Measurements from ENCODE around the gene PAK4. TPM values are rescaled to one million over a fixed set of nuclear protein-coding genes. Genes with fewer than 3 reads are reported as not detected.
A peak's percentile ranks its signal among the peaks of the same experiment; 100 is the strongest.

The PAK4 gene
- total RNA-seq, 2 experiments from 2014 or later: 9.8 to 11.5 TPM

DNA sequence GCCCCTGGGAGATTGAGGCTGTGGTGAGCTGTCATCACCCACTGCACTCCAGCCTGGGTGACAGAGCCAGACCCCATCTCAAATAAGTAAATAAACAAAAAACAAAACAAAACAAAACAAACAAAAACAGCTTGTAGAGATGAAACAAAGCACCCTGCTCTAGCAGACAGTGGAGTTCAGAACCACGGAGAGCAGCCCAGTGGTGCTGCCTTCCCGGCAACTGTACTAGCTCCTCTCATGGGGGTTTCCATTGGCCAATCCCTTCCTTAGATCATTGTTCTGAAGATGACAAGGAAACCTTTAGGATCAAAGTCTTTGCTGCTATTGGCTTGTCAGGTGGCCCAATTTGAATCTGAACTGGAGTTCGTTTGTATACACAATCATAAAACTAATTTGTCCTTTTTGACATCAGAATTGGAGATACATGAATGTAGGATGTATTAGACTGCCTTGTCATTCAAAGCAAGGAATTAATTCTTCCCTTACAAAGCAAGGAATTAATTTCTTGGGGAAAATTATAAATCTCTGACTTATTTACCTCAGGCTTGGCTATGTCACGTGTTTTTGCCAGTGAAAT is 98.2 kb downstream of the PAK4 start:
- DNase-seq: peak; percentile 48
- no peaks in the 10 kb centered on the region for H3K36me3 Mint-ChIP-seq (ENCODE audit: low read depth)
- H3K27me3 Mint-ChIP-seq: peaks cover 14% of the 10 kb centered on the region
- POLR2A ChIA-PET: no interaction called here
- ATAC-seq: peak; percentile 45
- TF ChIP-seq, protein P1, sequence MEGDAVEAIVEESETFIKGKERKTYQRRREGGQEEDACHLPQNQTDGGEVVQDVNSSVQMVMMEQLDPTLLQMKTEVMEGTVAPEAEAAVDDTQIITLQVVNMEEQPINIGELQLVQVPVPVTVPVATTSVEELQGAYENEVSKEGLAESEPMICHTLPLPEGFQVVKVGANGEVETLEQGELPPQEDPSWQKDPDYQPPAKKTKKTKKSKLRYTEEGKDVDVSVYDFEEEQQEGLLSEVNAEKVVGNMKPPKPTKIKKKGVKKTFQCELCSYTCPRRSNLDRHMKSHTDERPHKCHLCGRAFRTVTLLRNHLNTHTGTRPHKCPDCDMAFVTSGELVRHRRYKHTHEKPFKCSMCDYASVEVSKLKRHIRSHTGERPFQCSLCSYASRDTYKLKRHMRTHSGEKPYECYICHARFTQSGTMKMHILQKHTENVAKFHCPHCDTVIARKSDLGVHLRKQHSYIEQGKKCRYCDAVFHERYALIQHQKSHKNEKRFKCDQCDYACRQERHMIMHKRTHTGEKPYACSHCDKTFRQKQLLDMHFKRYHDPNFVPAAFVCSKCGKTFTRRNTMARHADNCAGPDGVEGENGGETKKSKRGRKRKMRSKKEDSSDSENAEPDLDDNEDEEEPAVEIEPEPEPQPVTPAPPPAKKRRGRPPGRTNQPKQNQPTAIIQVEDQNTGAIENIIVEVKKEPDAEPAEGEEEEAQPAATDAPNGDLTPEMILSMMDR (IDR thresholded peaks at IDR 0.05): no peak
- no peak overlapping the region for H3K27ac Mint-ChIP-seq
- no peaks in the 10 kb centered on the region for H3K9me3 Mint-ChIP-seq
- no peak overlapping the region for H3K4me3 Mint-ChIP-seq
- H3K4me1 Mint-ChIP-seq (ENCODE audit: low read depth): no peaks in the 10 kb centered on the region
- intact Hi-C loops (cut with micrococcal nuclease): no loop called here
- CTCF ChIA-PET: interaction anchor here (1.6 kb wide), 1 partner anchor 12 kb away, joined by 5 read pairs; no protein-coding TSS in a partner anchor

DNA sequence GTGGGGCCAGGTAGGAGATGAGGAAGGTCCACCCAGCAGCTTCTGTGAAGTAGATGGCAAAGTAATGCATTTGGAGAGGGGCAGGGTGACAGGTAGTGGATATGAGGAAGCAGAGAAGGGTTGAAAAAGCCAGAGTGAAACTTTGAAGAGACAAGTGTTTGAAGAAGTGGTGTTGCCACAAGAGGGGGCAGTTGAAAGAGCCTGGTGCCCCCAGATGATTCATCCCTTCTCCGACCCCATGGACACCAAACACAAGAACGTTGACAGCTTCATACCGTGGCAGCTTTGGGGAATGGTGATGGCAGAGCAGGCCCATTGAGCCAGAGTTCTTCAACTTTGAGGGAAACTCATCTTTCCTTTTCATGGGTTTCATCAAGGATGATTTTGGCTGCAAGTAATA is 99.3 kb downstream of the PAK4 start:
- Mint-ChIP-seq H3K9me3 (no peaks in the 10 kb centered on the region), H3K27me3 (peaks cover 13% of the 10 kb centered on the region), H3K4me3 (no peak overlapping the region), H3K27ac (no peak overlapping the region), H3K4me1 (ENCODE audit: low read depth) (no peaks in the 10 kb centered on the region), H3K36me3 (ENCODE audit: low read depth) (no peaks in the 10 kb centered on the region)
- intact Hi-C loops (cut with micrococcal nuclease): no loop called here
- POLR2A ChIA-PET: no interaction called here
- CTCF ChIA-PET: interaction anchor here (0.6 kb wide), 1 partner anchor 114 kb away, joined by 3 read pairs; no protein-coding TSS in a partner anchor
- ATAC-seq: no peak
- TF ChIP-seq, protein P1 (IDR thresholded peaks at IDR 0.05): no peak
- DNase-seq: no peak

Other genes starting within 250 kb of the PAK4 start
- 10 to 100 TPM; 85.5 to 87.7 TPM for gene RINL, start 247.5 kb upstream of the PAK4 start, total RNA-seq
- 10 to 100 TPM; 20.0 to 21.5 TPM for gene SIRT2, start 226.2 kb upstream of the PAK4 start, total RNA-seq
- 10 to 100 TPM; 56.5 to 57.9 TPM for gene NFKBIB, start 225.8 kb upstream of the PAK4 start, total RNA-seq
- under 1 TPM; 0.56 to 0.69 TPM for gene CCER2, start 213.6 kb upstream of the PAK4 start, total RNA-seq
- gene SARS2, start 195.0 kb upstream of the PAK4 start, total RNA-seq: 10 to 100 TPM; 43.4 to 48.6 TPM
- 10 to 100 TPM; 80.1 to 81.2 TPM for gene MRPS12, start 194.8 kb upstream of the PAK4 start, total RNA-seq
- not detected for gene FBXO17, start 150.0 kb upstream of the PAK4 start, total RNA-seq
- gene FBXO27, start 93.2 kb upstream of the PAK4 start, total RNA-seq: 1 to 10 TPM; 1.9 to 2.3 TPM
- gene ACP7, start 41.4 kb upstream of the PAK4 start, total RNA-seq: not detected
- not detected for gene NCCRP1, start 71.2 kb downstream of the PAK4 start, total RNA-seq
- gene SYCN, start 78.5 kb downstream of the PAK4 start, total RNA-seq: not detected
- not detected for gene IFNL3, start 119.2 kb downstream of the PAK4 start, total RNA-seq
- gene IFNL4, start 123.1 kb downstream of the PAK4 start, total RNA-seq: not detected
- gene IFNL2, start 142.6 kb downstream of the PAK4 start, total RNA-seq: not detected
- not detected for gene IFNL1, start 170.6 kb downstream of the PAK4 start, total RNA-seq
- gene LRFN1, start 195.1 kb downstream of the PAK4 start, total RNA-seq: 1 to 10 TPM; 6.1 to 6.5 TPM
- gene GMFG, start 210.3 kb downstream of the PAK4 start, total RNA-seq: 100 to 1,000 TPM; 280 to 297 TPM
- gene SAMD4B, start 216.6 kb downstream of the PAK4 start, total RNA-seq: 10 to 100 TPM; 35.5 to 37.1 TPM

Data from activated CD8-positive, alpha-beta T cell treated with anti-CD3 and anti-CD28 coated beads for 36 hours (primary cell).